GM12874 (cell line): ENCODE measurements around the gene ZBTB44.

ENCODE experiments used
- CTCF ChIP-seq: IDR thresholded peaks from 2 replicates; pipeline ENCODE4 v1.5.1; 2011; ENCODE audit warnings: low read depth, mild to moderate bottlenecking, control low read depth, low read length, moderate library complexity; ENCODE audit not compliant: insufficient read depth

Gene ZBTB44

DNA sequence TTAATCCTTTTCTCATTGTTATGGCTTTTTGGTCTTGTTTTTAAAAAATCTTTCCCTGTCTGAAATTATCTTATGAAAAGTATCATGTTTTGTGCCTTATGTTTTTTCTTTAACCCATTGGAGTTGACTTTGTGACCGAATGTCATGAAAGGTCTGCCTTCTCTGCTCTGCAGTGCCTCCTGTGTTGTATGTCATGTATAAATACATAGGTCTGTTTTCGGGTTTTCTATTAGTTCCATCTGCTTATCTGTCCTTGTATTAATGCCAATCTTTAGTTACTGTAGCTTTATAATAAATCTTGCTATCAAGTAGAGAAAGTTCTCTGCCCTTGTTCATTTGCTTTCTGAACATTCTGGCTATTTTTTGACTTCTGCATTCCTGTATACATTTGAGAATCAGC is 73.0 kb downstream of the ZBTB44 start:
- TF ChIP-seq CTCF = no peak

GRCh38 chr11:130237282-130238006 is 77.3 kb downstream of the ZBTB44 start:
- no peak for TF ChIP-seq CTCF

DNA sequence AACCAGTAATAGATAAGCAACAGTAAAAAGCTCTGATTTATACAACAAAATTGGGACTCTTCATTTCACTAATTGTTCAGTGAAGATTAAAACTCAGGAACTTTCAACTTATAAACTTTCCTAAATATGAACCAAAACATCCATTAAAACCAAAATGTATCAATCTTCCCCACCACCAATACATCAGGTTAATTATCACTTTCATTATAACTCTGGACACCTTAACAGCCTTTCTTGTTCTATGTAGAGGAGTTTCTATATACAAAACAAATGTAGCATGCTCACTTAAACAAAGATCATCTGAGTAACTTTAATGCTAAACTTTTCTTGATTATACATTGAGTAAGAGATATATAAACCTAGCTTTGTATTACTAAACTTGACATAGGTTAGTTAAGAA is 80.4 kb downstream of the ZBTB44 start:
- TF ChIP-seq CTCF = no peak

DNA sequence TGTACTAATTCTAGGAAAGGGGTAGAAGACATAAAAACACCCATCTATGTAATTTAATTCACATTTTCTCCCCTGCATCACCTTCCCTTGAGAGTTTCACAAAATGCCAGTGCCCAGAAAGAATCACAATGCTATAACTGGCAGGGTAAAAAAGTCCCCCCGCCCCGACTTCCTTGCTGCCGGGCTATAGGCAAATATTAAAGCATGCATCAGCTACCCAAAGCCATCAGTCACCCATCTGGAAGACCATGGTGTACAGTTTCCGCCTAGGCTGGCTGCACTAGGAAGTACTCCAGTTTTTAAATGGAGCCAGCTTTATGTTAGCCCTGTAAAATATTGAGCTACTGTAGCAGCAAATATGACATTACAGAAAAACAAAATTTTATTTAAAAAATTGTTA is 87.3 kb downstream of the ZBTB44 start:
- no peak for TF ChIP-seq CTCF

- no peak for TF ChIP-seq CTCF
Observed at GRCh38 chr11:130223291-130223971, 91.3 kb downstream of the ZBTB44 start.

GRCh38 chr11:130220311-130221035 is 94.2 kb downstream of the ZBTB44 start:
- TF ChIP-seq CTCF = no peak

DNA sequence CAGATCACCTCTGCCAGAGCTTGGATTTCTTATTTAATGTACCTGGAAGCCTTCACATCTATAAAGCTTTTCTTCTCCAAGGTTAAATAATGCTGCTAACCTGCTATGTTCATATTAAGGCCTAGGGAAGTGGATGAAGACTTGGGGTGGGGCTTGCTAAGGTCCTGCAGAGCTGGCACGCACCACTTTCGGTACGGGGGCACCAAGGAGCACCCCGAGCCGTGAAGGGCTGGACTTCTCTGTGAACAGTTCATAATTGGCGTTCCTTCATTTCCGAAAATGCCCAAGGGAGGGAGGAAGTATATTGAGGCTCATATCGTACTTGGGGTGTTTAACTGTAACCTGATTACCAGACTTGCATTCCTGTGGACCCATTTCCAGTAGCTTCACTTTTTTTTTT is 95.6 kb downstream of the ZBTB44 start:
- no peak for TF ChIP-seq CTCF
